Activated CD4-positive, CD25-positive, alpha-beta regulatory T cell (primary cell): Measurements from ENCODE around the gene MSMO1.

ENCODE experiments used
- DNase-seq, 4 experiments: peaks; one replicate each; lab custom pipeline; 2025; lab: John Stamatoyannopoulos, UW

The MSMO1 gene

DNA sequence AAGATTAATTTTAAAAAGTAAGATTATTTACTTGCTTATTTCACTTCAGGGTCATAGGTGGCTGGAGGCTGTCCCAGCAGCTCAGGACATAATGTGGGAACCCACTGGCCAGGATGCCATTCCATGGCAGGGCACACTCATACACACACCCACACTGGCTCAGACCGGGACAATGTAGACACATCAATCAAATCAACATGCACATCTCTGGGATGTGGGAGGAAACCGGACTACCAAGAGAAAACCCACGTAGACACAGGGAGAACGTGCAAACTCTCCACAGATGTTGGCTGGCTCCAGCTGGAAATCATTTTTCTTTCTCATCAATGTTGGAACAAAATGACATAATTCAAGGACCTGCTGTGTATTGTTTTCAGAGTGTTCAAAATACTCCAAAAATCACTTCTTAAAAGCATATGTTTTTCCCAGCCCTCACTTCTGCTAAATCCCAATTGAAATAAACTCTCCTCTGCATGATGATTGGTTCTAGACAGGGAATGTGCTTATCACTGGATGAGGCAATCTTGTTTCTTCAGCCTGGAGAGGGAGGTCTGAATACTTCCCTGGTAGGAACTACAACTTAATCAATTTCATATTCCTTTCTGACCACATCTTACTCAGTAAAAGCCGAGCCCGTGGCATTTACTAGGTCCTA lies 32.7 kb downstream of the MSMO1 start:
- DNase-seq = no peak

DNA sequence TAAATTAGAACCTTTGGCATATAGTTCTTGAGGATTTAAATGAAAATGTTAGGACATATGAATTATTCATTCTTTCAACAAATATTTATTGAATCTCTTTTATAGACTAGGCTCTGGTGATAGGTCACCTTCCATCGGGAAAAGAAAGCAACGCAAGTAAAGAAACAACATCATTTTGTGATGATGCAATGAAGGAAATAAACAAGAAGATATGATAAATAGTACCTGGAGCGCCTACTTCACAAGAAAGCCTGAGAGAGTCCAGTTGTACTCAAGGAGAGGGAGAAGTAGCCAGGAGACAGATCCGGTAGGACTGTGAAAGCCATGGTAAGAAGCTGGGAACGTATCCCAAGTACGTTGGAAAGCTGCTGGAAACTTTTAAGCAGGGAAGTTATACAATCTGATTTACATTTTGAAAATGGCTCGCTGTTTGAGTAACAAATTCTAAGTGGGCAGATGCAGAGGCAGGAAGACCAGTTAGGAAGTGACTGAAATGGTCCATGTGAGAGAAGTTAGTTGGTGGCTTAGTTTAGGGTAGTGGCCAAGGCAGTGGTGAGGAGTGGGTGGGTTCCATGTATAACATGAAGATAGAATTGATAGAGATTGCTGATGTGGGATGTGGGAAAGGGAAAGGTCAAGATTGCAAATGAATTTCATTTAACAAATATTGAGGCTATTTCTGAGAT lies 33.7 kb downstream of the MSMO1 start:
- no peak for DNase-seq

GRCh38 chr4:165361810-165362209 lies 34.3 kb downstream of the MSMO1 start:
- no peak for DNase-seq

DNA sequence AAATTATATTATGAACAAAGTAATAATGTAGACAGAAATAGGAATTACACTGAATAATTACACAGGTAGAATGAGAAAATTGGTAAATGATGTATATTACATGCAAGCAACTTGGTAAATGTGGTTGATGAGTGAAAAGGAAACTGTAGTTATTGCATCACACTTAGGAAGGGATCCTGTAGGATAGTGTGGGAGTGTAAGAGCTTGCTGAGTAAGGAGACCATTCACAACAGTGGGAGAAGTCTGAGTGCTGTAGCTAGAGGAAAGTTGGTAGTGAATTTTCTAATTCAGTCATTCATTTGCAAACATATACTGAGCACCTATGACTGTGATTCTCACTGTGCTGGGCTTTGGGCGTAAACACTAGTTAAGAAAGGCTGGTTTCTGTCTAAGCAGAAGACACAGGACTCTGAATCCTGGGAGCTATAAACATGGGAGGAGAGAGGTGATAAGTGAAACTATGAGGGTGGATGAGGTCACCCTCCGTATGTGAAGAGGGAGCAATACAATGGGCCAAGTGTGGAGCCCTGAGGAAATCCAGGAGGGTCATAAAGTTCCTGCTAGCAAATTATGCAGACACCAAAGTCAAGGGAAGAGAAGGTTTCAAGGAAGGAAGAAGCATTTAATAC lies 37.1 kb downstream of the MSMO1 start:
- DNase-seq = no peak

DNA sequence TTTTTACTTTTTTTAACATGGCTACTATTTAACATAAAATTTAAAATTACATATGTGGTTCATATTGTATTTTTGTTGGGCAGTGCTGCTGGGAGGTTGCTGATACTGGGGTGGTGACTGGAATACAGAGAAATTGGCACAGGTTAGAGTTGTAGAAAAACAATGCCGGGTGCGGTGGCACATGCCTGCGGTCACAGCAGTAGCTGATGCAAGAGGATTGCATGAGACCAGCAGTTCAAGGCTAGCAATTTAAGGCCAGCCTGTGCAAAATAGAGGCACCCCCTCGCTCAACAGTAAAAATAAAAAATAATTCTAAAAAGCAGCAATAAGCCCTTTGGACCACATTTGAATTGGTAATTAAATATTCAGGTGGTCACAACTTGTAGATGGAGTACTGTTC lies 39.6 kb downstream of the MSMO1 start:
- DNase-seq = no peak

GRCh38 chr4:165368114-165368513 lies 40.6 kb downstream of the MSMO1 start:
- DNase-seq = no peak

- no peak for DNase-seq
Observed at GRCh38 chr4:165368567-165368966, 41.1 kb downstream of the MSMO1 start.

DNA sequence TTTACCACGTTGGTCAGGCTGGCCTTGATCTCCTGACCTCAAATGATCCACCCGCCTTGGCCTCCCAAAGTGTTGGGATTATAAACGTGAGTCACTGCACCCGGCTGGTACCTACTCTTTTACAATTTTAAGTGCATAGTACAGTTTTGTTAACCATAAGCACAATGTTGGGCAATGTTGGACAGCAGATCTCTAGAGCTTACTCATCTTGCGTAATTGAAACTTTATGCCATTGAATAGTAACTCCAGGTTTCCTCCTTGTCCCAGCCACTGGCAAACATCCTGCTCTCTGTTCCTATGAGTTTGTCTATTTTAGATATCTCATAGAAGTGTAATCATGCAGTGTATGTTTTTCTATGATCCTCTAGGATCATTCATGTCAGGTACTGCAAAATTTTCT lies 42.1 kb downstream of the MSMO1 start:
- DNase-seq = no peak

- DNase-seq = no peak
Observed at GRCh38 chr4:165370530-165370929, 43.1 kb downstream of the MSMO1 start.

- DNase-seq = no peak
Observed at GRCh38 chr4:165375465-165375864, 48.0 kb downstream of the MSMO1 start.

DNA sequence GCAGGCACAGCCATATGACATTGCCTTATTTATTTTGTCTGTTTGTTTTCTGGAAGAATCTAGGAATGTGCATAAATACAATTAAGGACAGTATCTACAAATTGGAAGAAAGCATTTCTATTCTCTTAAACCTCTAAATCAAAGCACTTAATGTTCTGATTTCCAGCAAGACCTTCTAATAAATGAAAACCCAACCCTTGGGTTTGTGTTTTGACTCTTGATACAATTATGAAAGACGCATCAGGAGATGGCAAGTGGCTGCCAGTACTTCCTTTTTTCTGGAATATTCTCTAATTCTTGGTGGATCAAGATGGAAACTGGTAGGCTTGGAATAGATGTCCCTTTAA lies 50.9 kb downstream of the MSMO1 start:
- no peak for DNase-seq

DNA sequence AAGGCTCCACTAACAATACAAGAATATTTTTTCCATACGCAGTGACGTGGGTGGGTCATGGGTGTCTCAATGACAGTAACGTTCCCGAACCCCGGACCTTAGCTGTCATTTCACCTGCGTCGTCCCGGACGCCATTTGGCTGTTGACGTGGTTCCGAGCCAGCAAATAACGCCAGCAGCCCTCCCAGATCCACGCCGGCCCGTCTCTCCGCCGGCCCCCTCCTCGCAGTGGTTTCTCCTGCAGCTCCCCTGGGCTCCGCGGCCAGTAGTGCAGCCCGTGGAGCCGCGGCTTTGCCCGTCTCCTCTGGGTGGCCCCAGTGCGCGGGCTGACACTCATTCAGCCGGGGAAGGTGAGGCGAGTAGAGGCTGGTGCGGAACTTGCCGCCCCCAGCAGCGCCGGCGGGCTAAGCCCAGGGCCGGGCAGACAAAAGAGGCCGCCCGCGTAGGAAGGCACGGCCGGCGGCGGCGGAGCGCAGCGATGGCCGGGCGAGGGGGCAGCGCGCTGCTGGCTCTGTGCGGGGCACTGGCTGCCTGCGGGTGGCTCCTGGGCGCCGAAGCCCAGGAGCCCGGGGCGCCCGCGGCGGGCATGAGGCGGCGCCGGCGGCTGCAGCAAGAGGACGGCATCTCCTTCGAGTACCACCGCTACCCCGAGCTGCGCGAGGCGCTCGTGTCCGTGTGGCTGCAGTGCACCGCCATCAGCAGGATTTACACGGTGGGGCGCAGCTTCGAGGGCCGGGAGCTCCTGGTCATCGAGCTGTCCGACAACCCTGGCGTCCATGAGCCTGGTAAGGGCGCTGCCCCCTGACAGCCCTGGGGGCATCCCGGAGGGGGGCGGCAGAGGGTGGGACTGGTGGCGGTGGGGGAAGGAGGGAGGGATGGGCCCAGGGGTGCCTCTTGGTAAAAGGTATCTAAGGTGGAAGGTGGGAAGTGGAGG lies 51.5 kb downstream of the MSMO1 start, which contains the start of gene CPE:
TSS of gene CPE (plus strand) at position 264 of the 933 bp plus-strand sequence. CDS start at position 478, 214 bp downstream.
- peak; percentile 10 to 52 (median 24) for DNase-seq

- DNase-seq = no peak
Observed at GRCh38 chr4:165379678-165380064, 52.2 kb downstream of the MSMO1 start.

DNA sequence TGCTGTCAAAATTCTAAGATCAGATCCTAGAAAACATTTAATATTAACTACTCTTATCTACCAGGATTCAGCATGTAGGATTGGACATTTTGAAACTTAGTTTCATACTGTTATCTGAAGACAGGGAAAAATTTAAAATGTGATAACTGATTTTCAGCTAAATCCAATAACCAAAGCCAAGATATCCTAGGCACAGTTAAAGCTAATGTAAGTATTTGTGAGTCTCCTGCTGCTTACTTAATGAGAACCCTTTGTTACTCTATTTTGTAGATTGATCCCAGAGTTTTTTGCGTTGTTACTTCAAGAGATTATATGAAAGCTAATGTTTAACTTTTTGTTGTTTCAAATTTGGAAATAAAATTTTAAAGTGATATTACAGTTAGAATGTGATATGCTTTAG lies 53.3 kb downstream of the MSMO1 start:
- DNase-seq = no peak

DNA sequence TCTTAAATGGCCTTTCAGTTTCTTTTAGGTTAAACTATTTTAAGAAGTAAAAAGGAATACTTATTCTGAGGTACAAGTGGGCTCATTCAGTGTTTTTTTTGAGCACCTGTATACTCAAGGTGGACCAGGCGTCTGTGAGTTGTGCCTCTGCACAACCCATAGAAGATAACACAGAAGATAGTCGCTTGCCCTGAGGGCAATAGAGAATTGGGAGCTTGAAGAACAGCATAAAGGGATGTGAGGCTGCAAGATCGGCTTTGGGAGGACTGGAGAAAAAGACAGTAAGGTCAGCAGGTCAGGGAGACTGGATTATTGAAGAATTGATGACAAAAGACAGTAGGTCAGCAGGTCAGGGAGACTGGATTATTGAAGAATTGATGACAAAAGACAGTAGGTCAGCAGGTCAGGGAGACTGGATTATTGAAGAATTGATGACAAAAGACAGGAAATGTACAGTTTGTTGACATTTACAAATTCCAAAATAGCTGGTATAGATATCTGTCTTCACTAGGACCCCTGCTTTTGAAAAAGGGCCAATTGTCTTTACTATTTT lies 54.4 kb downstream of the MSMO1 start:
- no peak for DNase-seq

GRCh38 chr4:165382640-165383039 lies 55.2 kb downstream of the MSMO1 start:
- DNase-seq = no peak

DNA sequence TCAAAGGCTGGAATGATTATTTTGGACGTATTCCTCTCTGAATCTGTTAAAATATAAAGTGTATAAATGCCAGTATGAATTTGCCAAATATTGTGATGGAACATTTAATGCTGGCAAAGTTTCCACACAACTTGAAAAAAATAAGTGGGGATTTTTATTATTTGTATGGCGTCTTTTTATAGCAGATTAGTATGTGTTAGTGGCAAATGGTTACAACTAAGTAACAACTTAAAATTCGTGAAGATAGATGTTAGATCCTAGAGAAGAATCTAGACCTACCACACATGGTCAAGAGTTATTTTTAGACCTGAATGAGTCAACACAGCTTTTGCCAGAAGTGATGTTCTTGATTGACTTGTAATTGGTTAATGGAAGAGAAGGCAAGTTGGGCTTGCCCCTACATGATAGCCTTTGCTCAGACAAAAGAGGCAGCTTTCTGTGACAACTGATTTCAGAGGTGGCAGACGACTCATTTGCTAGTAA lies 56.2 kb downstream of the MSMO1 start:
- DNase-seq = no peak

- DNase-seq = no peak
Observed at GRCh38 chr4:165384186-165384585, 56.7 kb downstream of the MSMO1 start.

DNA sequence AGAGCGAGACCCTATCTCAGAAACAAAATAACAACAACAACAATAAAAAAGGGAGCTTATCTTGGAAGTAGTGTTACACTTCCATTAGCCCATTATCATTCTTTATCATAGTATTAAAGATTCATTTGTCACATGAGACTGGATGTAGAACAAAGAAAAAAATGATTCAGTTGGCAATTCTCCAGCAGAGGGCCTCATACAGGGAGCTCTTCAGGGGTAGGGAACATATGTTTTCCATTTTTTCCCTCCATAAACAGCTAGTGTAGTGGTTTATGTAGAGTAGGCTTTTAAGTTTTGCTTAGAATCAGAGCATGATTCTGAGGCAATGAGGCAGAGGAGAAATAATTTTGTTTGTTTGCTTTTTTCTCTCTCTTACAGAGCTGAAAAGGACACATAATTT lies 57.1 kb downstream of the MSMO1 start:
- no peak for DNase-seq

GRCh38 chr4:165385126-165385525 lies 57.7 kb downstream of the MSMO1 start:
- DNase-seq = no peak

DNA sequence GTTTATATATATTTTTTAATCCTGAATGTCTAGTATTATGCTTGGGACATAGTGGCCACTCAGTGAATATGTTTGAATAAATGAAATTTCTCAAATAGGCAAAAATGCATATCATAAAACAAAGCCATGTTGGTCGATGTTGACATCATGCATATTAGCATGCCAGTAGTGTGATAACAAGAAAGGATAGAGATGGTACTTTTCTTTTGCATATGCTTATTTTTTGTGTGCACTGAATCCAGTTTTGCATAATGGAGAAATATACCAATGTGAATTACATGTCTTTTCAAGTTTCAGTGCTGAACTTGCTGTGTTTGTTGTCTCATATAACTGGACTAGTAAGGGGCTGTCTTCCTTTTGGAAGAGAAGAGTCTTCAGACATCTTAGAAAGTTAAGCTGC lies 58.9 kb downstream of the MSMO1 start:
- no peak for DNase-seq

DNA sequence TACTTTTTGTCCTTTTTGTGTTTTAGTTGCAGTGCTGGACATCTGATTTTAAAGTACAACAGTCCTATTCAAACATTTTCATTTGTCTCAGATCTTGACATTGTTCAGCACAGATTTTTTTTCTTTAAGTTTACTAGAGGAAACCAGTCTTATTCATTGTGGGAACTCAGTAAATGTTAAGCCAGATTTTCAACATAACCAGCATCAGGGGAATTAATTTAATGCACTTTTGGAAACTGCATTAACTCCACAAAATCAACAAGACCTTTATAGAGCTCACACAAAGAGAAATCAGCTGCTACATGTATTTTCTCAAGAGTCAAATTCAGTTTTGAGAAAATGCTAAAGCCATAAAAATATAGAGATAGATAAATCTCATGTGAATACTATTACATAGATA lies 61.3 kb downstream of the MSMO1 start:
- DNase-seq = no peak
